K562 (cell line): ENCODE measurements around the gene ZNRF3. TPM values are rescaled to one million over a fixed set of nuclear protein-coding genes. Genes with fewer than 3 reads are reported as not detected.

Source experiments
- ATAC-seq: fragments of 200-7000 bp; cut with Tn5 transposase; 3 replicates; pipeline ENCODE4 v1.9.1; 2020; ENCODE audit warnings: moderate library complexity
- BruUV-seq: library from RNA; stranded (reverse); fragments of 400-500 nt; replicated peaks from 2 replicates; lab custom pipeline; 2021; lab: Mats Ljungman, UMichigan
- CTCF ChIA-PET: fragments of 300-600 bp; formaldehyde crosslinking; extraction: SDS; loops from one replicate; lab custom pipeline; 2021; ENCODE audit warnings: low intra/inter-chr PET ratio; lab: Yijun Ruan, JAX
- POLR2A ChIA-PET: fragments of 300-600, 350-650 bp; sonication (Branson Sonifier 250); formaldehyde crosslinking; extraction: SDS; loops from one replicate; lab custom pipeline; 2021; ENCODE audit warnings: antibody characterized with exemption, inconsistent platforms; lab: Yijun Ruan, JAX
- DNase-seq, 4 experiments: peaks; one replicate each; pipeline versions ENCODE4 v3.0.0 to v3.0.0-alpha.2; 2011 to 2018; ENCODE audit warnings: low spot score in 3 of 4, mixed read lengths in 3 of 4; ENCODE audit errors: extremely low read depth in 1 of 4
- FAIRE-seq: peaks from 2 replicates; lab custom pipeline; 2011; peaks lifted over from hg19 to GRCh38; lab: Jason Lieb, UNC
- H2AFZ ChIP-seq: 2 replicates; pipeline ENCODE4 v1.6.0; 2011; ENCODE audit warnings: low read depth, low read length, control low read depth, inconsistent platforms
- H3K27ac ChIP-seq: fragments of 200-600 bp; 3 replicates; pipeline ENCODE4 v1.8.0; 2011; ENCODE audit warnings: low read depth, mild to moderate bottlenecking, control low read depth, inconsistent platforms, low read length, moderate library complexity, mixed read lengths; ENCODE audit errors: extremely low read depth
- H3K27me3 ChIP-seq, 2 experiments: fragments of 300-600 bp in 1 of 2; 2 replicates in 1 of 2; 3 replicates in 1 of 2; pipeline versions ENCODE4 v1.6.0 to v1.8.0; 2011; ENCODE audit warnings: inconsistent platforms in 2 of 2, low read length in 2 of 2, mild to moderate bottlenecking in 1 of 2, mixed read lengths in 1 of 2, moderate library complexity in 1 of 2; ENCODE audit not compliant: control insufficient read depth in 2 of 2, insufficient read depth in 2 of 2
- H3K36me3 ChIP-seq: fragments of 300-600 bp; 3 replicates; pipeline ENCODE4 v1.8.0; 2011; ENCODE audit warnings: mild to moderate bottlenecking, low read length, inconsistent platforms; ENCODE audit not compliant: control insufficient read depth, insufficient read depth
- H3K4me1 ChIP-seq, 2 experiments: fragments of 200-600 bp in 1 of 2; replicated peaks in 1 of 2; 2 replicates in 1 of 2; 3 replicates in 1 of 2; pipeline versions ENCODE4 v1.5.1 to v1.8.0; 2011; ENCODE audit warnings: inconsistent platforms in 2 of 2, low read length in 2 of 2, mild to moderate bottlenecking in 1 of 2, mixed read lengths in 1 of 2, moderate library complexity in 1 of 2; ENCODE audit not compliant: control insufficient read depth in 2 of 2, insufficient read depth in 2 of 2
- H3K4me2 ChIP-seq: 2 replicates; pipeline ENCODE4 v1.6.1; 2011; ENCODE audit warnings: low read length, control low read depth, inconsistent platforms, mixed read lengths; ENCODE audit not compliant: insufficient read depth
- H3K4me3 ChIP-seq: fragments of 200-600 bp; sonication (generic), shearing (Covaris generic); 2 replicates; pipeline ENCODE4 v1.5.1; 2016; ENCODE audit warnings: control low read depth, inconsistent platforms
- H3K79me2 ChIP-seq: fragments of 200-600 bp; 3 replicates; pipeline ENCODE4 v1.8.0; 2011; ENCODE audit warnings: low read length, inconsistent platforms; ENCODE audit not compliant: control insufficient read depth, insufficient read depth
- H3K9ac ChIP-seq, 2 experiments: 2 replicates each; pipeline versions ENCODE4 v1.6.0 to v1.6.1; 2011; ENCODE audit warnings: low read depth in 2 of 2, low read length in 2 of 2, control low read depth in 1 of 2, inconsistent platforms in 1 of 2, mild to moderate bottlenecking in 1 of 2, mixed read lengths in 1 of 2; ENCODE audit not compliant: insufficient read depth in 1 of 2
- H3K9me1 ChIP-seq: one replicate; pipeline ENCODE4 v1.6.0; 2011; ENCODE audit warnings: inconsistent platforms, mild to moderate bottlenecking, low read length, moderate library complexity; ENCODE audit not compliant: control insufficient read depth, insufficient read depth
- H3K9me3 ChIP-seq: replicated peaks from 2 replicates; pipeline ENCODE4 v1.5.1; 2011; ENCODE audit warnings: low read depth, low read length, inconsistent platforms; ENCODE audit not compliant: control insufficient read depth, insufficient read depth
- H4K20me1 ChIP-seq: replicated peaks from 2 replicates; pipeline ENCODE4 v1.6.1; 2011; ENCODE audit warnings: low read length, inconsistent platforms, mixed read lengths; ENCODE audit not compliant: control insufficient read depth, insufficient read depth
- HNRNPH1 ChIP-seq: fragments of 200-400 bp; formaldehyde crosslinking; optimal IDR thresholded peaks from 2 replicates; pipeline ENCODE3; 2017; ENCODE audit warnings: low read depth, mild to moderate bottlenecking, low read length, moderate library complexity
- WGBS: fragments of 100-300 bp; shearing (Covaris generic); methylation state at CpG from one replicate; pipeline ENCODE4 v1.1.6; 2016; ENCODE audit warnings: low coverage, mixed read lengths; ENCODE audit not compliant: insufficient coverage; ENCODE audit errors: missing lambda C conversion rate; 5-methylcytosine and 5-hydroxymethylcytosine counted together
- in situ Hi-C: fragments of 300-500 bp; cut with MboI; formaldehyde crosslinking; loops from 4 replicates; pipeline ENCODE4 v1.15.0; 2018; ENCODE audit warnings: inconsistent platforms, mixed read lengths
- intact Hi-C: fragments of 100-400 bp; cut with micrococcal nuclease; formaldehyde crosslinking; loops from 2 replicates; pipeline ENCODE4 v1.14.2; 2022
- polyA plus RNA-seq, 8 experiments: library from polyadenylated mRNA; depleted of rRNA in 4 of 8; stranded (reverse) in 5 of 8; unstranded in 3 of 8; fragments of >200 nt; fragmentation: Nextera tagmentation in 2 of 8; fragmentation: Illumina TruSeq in 1 of 8; extraction: Ambion mirVana in 2 of 8; extraction: Trizol in 1 of 8; gene quantifications; 2 replicates each; pipeline versions ENCODE4 v1.2.1 to v1.2.3, GENCODE V29; 2011 to 2014; ENCODE audit warnings: inconsistent platforms in 1 of 8, missing spikeins in 1 of 8
- total RNA-seq, 7 experiments: library from RNA; depleted of rRNA in 6 of 7; stranded (reverse); fragments of >200 nt in 6 of 7; fragmentation: Illumina TruSeq in 2 of 7; extraction: Trizol in 2 of 7; gene quantifications; 2 replicates each; pipeline versions ENCODE4 v1.2.1 to v1.2.3, GENCODE V29; 2011 to 2021; ENCODE audit warnings: low replicate concordance in 1 of 7
- TF ChIP-seq, protein P1 (sequence below): sonication (generic); IDR thresholded peaks from 2 replicates; pipeline ENCODE4 v1.6.1; 2016

The ZNRF3 gene
- total and polyA plus RNA-seq, 9 of the 15 experiments (the other 6 are each of a cell fraction or from before 2014, with no cell fraction given): 0.41 to 5.9 (median 1.7) TPM

DNA sequence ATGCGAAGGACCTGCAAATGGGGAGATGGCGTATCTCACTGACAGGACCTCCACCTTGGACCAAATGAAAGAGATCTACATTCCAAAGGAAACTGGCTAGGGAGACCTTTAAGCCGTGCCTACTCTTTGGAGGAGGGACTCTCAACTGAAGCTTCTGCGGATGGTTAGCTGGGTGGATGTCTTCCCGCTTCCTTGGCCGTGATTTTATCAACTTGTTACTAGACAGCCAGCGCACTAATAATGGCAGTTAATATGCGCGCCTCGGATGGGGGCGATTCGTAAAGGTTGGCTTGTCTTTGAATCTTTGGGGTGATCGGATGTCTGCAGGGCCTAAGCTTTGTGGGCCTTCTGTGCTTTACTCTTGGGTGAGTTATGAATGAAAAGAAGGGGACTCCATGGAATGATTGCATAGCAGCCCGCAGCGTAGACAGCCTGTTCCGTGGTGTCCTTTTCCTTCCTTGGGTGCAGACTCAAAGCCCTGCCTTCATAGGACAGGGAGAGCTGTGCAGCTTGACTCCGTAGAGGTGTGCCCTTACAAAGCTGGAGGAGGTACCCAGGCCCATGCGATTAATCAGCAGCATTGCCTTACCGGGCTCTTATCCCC lies 1.5 kb downstream of the ZNRF3 start:
- H3K27ac ChIP-seq: no peak overlapping the region
- H3K36me3 ChIP-seq: no peaks in the 10 kb centered on the region
- WGBS: 10% methylated on average over 19 of the region's 19 CpGs
- H3K4me2 ChIP-seq: peak overlapping the region; percentile 69
- H2AFZ ChIP-seq: no peak overlapping the region
- peaks cover 51% of the 10 kb centered on the region for H3K79me2 ChIP-seq
- peaks cover 16 to 21% of the 10 kb centered on the region in 2 experiments; a peak in 4 of 5 replicates for H3K4me1 ChIP-seq
- peak in 1 of 4 experiments; percentile 16 for DNase-seq
- ChIA-PET CTCF (no interaction called here), POLR2A (interaction anchor here (0.5 to 1.5 kb wide), 4 partner anchors 10 to 641 kb away, joined by 3 to 7 read pairs (median 4); no protein-coding TSS in a partner anchor)
- peak; percentile 5; the same call in 1 of the 3 replicates for ATAC-seq
- TF ChIP-seq, protein P1, sequence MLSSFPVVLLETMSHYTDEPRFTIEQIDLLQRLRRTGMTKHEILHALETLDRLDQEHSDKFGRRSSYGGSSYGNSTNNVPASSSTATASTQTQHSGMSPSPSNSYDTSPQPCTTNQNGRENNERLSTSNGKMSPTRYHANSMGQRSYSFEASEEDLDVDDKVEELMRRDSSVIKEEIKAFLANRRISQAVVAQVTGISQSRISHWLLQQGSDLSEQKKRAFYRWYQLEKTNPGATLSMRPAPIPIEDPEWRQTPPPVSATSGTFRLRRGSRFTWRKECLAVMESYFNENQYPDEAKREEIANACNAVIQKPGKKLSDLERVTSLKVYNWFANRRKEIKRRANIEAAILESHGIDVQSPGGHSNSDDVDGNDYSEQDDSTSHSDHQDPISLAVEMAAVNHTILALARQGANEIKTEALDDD: peak; percentile 43
- TF ChIP-seq HNRNPH1: no peak
- FAIRE-seq: no peak
- intact Hi-C loops (loop anchor here (10.0 kb wide), 1 partner anchor 380 kb away; the partner anchor contains the start of genes EWSR1 and RHBDD3), in situ Hi-C loops (no loop called here)
- peak overlapping the region in 1 of 2 experiments; percentile 86; a peak in 2 of 4 replicates for H3K9ac ChIP-seq
- H3K27me3 ChIP-seq: no peaks in the 10 kb centered on the region
- H3K4me3 ChIP-seq: peak overlapping the region; percentile 40
- H3K9me1 ChIP-seq: no peaks in the 10 kb centered on the region
- H4K20me1 ChIP-seq: peaks cover 3% of the 10 kb centered on the region; the same call in 1 of the 2 replicates
- no peaks in the 10 kb centered on the region for H3K9me3 ChIP-seq
- BruUV-seq: TSS peak; percentile 55
